HL-60/S4 (cell line): ENCODE results near the gene UNC45A.

ENCODE experiments used
- in situ Hi-C: fragments of 300-500 bp; cut with MboI; formaldehyde crosslinking; loops from 2 replicates; pipeline ENCODE4 v1.14.3; 2022; ENCODE audit warnings: low sequenced_read_pairs

UNC45A gene

DNA sequence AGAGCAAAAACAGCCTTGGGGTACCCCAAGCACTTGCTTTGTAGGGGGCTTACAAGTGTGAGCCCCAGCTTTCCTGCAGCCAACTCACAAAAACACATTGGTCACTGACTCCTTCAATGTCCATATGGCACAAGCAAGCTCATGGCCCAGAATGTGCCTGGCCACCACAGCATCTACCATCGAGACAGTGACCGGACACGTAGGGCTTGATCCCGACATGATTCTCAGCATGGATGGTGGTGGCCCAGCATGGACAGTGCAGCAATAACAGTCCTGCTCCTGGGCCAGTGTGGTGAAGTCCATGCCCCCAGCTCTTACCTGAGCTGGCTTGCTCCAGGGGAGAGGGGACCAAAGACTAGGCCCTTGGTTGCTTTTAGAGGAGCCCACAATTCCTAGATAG, 6.0 kb downstream of the UNC45A start:
- in situ Hi-C loops: no loop called here

GRCh38 chr15:90942354-90943120, 7.5 kb downstream of the UNC45A start:
- in situ Hi-C loops: no loop called here

DNA sequence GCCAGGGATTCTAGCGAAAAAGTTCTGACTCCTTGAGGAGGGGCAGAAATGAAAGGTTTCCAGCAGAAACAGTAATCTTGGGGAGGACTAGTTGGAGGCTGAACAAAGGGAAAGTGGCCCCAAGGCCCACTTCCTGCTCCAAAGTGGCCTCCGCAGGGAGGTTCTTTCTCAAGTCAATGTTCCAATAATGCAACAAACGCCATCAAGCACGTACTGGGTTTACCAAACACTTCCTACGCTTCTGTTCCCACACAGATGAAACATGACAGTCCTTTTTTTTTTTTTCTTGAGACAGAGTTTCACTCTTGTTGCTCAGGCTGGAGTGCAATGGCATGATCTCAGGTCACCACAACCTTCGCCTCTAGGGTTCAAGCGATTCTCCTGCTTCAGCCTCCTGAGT, 10.0 kb downstream of the UNC45A start:
- in situ Hi-C loops: no loop called here

- in situ Hi-C loops: no loop called here
Observed at GRCh38 chr15:90946538-90946937, 11.5 kb downstream of the UNC45A start.

- in situ Hi-C loops: no loop called here
Observed at GRCh38 chr15:90946941-90947576, 12.0 kb downstream of the UNC45A start.

DNA sequence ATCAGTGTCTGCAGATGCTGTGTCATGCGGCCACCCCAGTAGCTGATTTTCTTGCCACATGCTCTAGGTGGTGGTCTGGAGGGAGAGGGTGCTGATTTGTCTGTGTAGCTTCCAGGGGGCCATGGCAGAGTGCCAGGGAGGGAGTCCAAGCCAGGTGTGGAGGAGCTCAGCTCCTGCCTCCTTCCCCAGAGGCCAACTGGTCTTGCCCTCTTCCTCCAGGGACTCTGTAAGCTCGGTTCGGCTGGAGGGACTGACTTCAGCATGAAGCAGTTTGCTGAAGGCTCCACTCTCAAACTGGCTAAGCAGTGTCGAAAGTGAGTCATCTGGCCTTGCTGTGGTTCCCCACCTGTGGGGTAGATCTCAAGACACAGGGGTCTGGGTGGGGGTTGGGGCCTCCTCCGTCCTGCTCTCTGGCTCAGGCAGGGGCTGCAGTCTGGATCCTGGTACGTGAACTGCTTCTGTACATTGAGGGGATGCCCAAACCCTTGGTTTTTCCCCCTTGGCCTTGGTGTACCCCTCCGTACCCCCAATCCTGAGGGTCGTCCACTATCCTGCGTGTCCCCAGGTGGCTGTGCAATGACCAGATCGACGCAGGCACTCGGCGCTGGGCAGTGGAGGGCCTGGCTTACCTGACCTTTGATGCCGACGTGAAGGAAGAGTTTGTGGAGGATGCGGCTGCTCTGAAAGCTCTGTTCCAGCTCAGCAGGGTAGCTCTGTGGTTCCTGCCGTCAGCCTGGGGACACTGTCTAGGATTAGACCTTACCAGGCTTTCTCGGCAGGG, 12.7 kb downstream of the UNC45A start:
- in situ Hi-C loops: no loop called here

- in situ Hi-C loops: no loop called here
Observed at GRCh38 chr15:90948506-90948905, 13.4 kb downstream of the UNC45A start.

- in situ Hi-C loops: no loop called here
Observed at GRCh38 chr15:90949979-90950675, 15.0 kb downstream of the UNC45A start.

DNA sequence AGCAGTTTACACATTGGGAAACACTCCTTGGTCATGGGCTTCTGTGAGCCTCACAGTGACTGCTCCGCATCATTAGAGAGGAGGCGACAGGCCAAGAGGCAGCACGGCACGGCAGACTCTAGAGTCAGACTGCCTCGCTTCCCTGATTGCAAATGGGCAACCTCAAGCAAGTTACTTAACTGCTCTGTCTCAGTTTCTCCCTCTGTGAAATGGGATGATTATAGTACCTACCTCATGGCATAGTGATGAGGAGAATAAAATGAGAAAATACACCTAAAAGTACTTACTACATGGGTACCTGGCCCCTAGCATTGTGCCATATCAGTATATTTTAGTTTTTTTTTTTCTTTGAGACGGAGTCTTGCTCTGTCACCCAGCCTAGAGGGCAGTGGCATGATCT, 15.6 kb downstream of the UNC45A start:
- in situ Hi-C loops: no loop called here

DNA sequence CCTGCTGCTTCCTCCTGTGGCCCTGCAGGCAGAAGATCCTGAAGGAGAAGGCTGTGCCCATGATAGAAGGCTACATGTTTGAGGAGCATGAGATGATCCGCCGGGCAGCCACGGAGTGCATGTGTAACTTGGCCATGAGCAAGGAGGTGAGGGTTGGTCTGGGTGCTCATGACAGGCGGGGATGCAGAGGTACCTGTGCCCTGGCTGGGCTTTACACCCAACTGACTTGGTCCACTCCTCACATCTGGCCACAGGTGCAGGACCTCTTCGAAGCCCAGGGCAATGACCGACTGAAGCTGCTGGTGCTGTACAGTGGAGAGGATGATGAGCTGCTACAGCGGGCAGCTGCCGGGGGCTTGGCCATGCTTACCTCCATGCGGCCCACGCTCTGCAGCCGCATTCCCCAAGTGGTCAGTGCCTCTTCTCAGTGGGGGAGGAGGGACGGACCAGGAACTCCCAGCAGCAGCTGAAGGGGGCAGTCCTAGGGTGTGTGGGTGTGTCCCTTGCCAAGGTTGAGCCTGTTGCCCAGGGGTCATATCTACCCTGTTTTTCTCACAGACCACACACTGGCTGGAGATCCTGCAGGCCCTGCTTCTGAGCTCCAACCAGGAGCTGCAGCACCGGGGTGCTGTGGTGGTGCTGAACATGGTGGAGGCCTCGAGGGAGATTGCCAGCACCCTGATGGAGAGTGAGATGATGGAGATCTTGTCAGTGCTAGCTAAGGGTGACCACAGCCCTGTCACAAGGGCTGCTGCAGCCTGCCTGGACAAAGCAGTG, 18.0 kb downstream of the UNC45A start:
- in situ Hi-C loops: no loop called here

DNA sequence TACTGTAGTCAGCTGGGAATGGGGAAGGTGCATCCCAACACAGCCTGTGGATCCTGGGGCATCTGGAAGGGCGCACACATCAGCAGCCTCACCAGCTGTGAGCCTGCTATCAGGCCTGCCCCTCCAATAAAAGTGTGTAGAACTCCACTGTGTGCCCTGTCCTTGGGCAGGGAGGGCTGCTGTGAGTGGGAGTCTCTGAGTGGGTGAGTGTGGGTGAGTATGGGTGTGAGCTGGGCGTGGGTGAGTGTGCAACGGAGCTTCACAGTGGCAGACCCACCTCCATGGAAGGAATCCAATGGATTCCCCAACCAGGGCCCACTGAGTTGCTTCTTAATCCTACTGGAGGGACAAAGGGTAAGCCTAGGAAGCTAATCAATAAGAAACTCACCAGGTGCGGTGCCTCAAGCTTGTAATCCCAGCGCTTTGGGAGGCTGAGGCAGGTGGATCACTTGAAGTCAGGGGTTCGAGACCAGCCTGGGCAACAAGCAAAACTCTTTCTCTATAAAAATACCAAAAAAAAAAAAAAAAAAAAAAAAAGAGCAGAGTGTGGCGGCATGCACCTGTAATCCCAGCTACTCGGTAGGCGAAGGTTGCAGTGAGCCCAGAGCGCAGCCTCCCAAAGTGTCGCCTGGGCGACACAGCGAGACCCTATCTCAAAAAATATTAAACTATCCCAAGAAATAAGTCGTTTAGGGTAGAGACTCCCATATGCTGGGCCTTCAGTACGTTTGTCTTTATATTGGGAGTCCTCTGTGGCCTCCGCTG, 19.0 kb downstream of the UNC45A start:
- in situ Hi-C loops: no loop called here

DNA sequence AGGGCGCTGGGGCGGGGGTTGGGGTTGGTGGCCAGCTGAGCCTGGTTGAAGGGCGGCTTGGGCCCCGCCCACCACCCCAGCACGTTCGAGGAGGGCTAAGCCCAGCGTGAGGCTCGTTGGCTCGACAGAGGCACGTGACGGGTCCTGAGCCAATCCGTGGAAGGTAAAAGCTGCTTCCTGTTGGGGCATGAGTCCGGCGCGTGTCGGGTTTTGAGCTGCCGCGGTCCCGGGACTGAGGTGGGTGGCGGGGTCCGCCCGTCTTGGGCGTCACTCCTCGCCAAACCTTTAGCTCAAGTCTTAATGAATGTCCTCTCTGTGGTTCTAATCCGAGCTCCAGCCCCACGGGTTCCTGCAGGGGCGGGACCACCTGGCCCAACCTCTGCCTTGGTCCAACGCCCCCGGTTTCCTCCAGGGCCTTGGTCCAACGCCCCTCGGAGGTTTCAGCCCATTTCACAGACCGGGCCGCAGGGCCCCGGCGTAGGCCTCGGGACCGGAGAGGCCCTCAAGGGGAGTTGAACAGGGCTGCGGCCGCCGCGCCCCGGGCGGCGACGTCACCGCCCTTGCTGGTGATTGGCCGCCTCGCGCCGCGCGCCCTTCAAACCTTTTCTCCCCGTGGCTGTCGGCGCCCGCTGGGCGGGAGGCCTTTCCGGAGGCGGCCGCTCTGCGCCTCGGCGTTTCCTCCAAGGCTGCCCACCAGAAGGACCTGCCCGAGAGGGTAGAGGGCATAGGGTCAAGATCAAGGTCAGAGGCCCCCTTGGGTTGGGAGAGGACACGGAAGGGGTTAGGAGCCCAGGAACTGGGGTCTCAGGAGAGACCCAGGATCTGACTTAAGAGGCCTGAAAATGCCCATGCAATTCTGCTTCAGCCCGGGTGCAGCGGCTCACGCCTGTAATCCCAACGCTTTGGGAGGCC, 19.9 kb downstream of the UNC45A start, which contains the start of gene RCCD1:
Gene RCCD1, plus strand, starts transcription at position 173 of the 912 bp plus-strand sequence. CDS start 1,851 bp downstream, outside the sequence.
- in situ Hi-C loops: no loop called here

- in situ Hi-C loops: no loop called here
Observed at GRCh38 chr15:90955624-90956273, 20.7 kb downstream of the UNC45A start.

GRCh38 chr15:90956274-90957030, 21.4 kb downstream of the UNC45A start:
- in situ Hi-C loops: no loop called here

GRCh38 chr15:90957031-90957790, 22.1 kb downstream of the UNC45A start:
- in situ Hi-C loops: no loop called here

DNA sequence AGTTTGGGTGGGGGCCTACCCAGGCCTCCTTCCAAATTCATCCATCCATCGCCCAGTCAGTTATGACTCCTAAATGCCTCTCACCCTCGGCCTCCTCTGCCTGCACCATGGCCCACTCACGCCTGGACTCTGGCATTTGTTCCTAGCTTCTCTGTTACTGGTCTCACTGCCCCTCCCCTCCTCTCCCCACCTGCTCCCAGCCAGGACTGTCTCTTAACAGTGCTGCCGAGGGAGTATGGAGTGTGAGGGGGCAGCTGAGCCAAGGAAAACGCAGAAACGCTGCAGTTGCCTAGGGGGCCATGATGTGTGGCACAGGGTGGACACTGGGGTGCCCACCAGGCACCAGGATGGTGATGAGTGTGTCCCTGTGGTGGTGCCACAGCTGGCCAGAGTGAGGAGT, 22.7 kb downstream of the UNC45A start:
- in situ Hi-C loops: no loop called here
